Measurements from ENCODE around the gene SH3RF3. TPM values are rescaled to one million over a fixed set of nuclear protein-coding genes. Genes with fewer than 3 reads are reported as not detected.

Gene SH3RF3
- total RNA-seq, 1 experiment from 2014 or later = 4.9 TPM

DNA sequence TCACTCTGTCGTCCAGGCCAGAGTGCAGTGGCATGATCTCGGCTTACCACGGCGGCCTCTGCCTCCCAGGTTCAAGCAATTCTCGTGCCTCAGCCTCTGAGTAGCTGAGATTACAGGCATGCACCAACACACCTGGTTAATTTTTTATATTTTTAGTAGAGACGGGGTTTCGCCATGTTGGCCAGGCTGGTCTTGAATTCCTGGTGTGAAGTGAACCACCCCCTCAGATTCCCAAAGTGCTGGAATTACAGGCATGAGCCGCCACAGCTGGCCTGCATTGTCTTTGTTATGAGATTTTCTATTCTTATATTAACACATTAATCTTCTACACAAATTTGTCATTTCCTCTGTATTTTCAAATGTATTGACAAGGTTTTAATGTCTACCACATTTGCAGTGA lies 409.5 kb downstream of the SH3RF3 start:
- ATAC-seq = no peak
- no TSS peak for BruUV-seq (replicated peaks)
- no peak for DNase-seq (ENCODE audit: low read depth, low spot score)
- TF ChIP-seq POLR2AphosphoS5 (IDR thresholded peaks at IDR 0.05; ENCODE audit: low read depth, low read length) = no peak
- no peak overlapping the region for H3K27ac ChIP-seq (ENCODE audit: low read length)
- H3K36me3 ChIP-seq (ENCODE audit: control insufficient read depth, insufficient read depth, low read length) = no peaks in the 10 kb centered on the region
- no peaks in the 10 kb centered on the region for H3K9me3 ChIP-seq (ENCODE audit: control insufficient read depth, insufficient read depth, low read depth, low read length)
- no peaks in the 10 kb centered on the region for H3K27me3 ChIP-seq (ENCODE audit: control insufficient read depth, insufficient read depth, low read length)
- ChIA-PET POLR2A (no interaction called here), CTCF (no interaction called here)
- no peak overlapping the region for H3K4me3 ChIP-seq (ENCODE audit: low read depth in 2 of 2, low read length in 2 of 2)
- intact Hi-C loops (cut with micrococcal nuclease; ENCODE audit: unreplicated experiment) (no loop called here), in situ Hi-C loops (cut with HindIII; ENCODE audit: low pct_unique_long_range_greater_than_20kb, low sequenced_read_pairs) (no loop called here)
- no peaks in the 10 kb centered on the region for H3K4me1 ChIP-seq (ENCODE audit: control insufficient read depth, insufficient read depth, low read length)

DNA sequence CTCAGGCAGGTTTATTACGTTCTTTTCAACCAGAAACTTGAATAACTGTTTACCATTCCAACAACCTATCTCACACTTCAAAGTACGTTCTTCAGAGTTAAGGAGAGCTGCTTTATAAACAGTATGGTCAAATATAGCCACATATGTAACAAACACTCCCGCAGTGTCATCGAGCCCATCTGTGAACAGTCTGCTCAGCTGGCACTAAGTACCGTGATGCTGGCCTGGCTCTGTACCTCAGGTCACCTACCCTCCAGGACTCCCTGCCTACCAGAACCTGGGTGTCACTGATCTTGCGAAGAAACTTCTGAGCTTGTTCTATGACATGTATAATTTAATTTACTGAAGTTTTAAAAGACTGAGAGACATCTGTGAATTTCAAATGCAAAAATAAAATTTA lies 413.4 kb downstream of the SH3RF3 start:
- Histone ChIP-seq H3K4me1 (ENCODE audit: control insufficient read depth, insufficient read depth, low read length) (peaks cover 4% of the 10 kb centered on the region; the same call in 1 of the 2 replicates), H3K27me3 (ENCODE audit: control insufficient read depth, insufficient read depth, low read length) (no peaks in the 10 kb centered on the region), H3K9me3 (ENCODE audit: control insufficient read depth, insufficient read depth, low read depth, low read length) (no peaks in the 10 kb centered on the region), H3K27ac (ENCODE audit: low read length) (no peak overlapping the region), H3K4me3 (ENCODE audit: low read depth in 2 of 2, low read length in 2 of 2) (no peak overlapping the region), H3K36me3 (ENCODE audit: control insufficient read depth, insufficient read depth, low read length) (peaks cover 10% of the 10 kb centered on the region)
- TF ChIP-seq, protein P1, sequence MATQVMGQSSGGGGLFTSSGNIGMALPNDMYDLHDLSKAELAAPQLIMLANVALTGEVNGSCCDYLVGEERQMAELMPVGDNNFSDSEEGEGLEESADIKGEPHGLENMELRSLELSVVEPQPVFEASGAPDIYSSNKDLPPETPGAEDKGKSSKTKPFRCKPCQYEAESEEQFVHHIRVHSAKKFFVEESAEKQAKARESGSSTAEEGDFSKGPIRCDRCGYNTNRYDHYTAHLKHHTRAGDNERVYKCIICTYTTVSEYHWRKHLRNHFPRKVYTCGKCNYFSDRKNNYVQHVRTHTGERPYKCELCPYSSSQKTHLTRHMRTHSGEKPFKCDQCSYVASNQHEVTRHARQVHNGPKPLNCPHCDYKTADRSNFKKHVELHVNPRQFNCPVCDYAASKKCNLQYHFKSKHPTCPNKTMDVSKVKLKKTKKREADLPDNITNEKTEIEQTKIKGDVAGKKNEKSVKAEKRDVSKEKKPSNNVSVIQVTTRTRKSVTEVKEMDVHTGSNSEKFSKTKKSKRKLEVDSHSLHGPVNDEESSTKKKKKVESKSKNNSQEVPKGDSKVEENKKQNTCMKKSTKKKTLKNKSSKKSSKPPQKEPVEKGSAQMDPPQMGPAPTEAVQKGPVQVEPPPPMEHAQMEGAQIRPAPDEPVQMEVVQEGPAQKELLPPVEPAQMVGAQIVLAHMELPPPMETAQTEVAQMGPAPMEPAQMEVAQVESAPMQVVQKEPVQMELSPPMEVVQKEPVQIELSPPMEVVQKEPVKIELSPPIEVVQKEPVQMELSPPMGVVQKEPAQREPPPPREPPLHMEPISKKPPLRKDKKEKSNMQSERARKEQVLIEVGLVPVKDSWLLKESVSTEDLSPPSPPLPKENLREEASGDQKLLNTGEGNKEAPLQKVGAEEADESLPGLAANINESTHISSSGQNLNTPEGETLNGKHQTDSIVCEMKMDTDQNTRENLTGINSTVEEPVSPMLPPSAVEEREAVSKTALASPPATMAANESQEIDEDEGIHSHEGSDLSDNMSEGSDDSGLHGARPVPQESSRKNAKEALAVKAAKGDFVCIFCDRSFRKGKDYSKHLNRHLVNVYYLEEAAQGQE (IDR thresholded peaks at IDR 0.05; ENCODE audit: insufficient read depth in 1 of 2, low read depth in 2 of 2, low read length in 1 of 2) = no peak
- TF ChIP-seq SIN3A (IDR thresholded peaks at IDR 0.05; ENCODE audit: borderline replicate concordance, insufficient read depth, low read depth, low read length) (no peak), TCF7L2 (IDR thresholded peaks at IDR 0.05; ENCODE audit: low read depth, low read length) (no peak), POLR2AphosphoS5 (IDR thresholded peaks at IDR 0.05; ENCODE audit: low read depth, low read length) (no peak)
- TF ChIP-seq, protein P2, sequence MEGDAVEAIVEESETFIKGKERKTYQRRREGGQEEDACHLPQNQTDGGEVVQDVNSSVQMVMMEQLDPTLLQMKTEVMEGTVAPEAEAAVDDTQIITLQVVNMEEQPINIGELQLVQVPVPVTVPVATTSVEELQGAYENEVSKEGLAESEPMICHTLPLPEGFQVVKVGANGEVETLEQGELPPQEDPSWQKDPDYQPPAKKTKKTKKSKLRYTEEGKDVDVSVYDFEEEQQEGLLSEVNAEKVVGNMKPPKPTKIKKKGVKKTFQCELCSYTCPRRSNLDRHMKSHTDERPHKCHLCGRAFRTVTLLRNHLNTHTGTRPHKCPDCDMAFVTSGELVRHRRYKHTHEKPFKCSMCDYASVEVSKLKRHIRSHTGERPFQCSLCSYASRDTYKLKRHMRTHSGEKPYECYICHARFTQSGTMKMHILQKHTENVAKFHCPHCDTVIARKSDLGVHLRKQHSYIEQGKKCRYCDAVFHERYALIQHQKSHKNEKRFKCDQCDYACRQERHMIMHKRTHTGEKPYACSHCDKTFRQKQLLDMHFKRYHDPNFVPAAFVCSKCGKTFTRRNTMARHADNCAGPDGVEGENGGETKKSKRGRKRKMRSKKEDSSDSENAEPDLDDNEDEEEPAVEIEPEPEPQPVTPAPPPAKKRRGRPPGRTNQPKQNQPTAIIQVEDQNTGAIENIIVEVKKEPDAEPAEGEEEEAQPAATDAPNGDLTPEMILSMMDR (IDR thresholded peaks at IDR 0.05) = no peak
- intact Hi-C loops (cut with micrococcal nuclease; ENCODE audit: unreplicated experiment) (no loop called here), in situ Hi-C loops (cut with HindIII; ENCODE audit: low pct_unique_long_range_greater_than_20kb, low sequenced_read_pairs) (no loop called here)
- DNase-seq (ENCODE audit: low read depth, low spot score) (no peak), ATAC-seq (no peak)
- no TSS peak for BruUV-seq (replicated peaks)
- CTCF ChIA-PET = no interaction called here
- POLR2A ChIA-PET = interaction anchor here (0.9 kb wide), 2 partner anchors 18 to 118 kb away, joined by 3 to 4 read pairs; no protein-coding TSS in a partner anchor

DNA sequence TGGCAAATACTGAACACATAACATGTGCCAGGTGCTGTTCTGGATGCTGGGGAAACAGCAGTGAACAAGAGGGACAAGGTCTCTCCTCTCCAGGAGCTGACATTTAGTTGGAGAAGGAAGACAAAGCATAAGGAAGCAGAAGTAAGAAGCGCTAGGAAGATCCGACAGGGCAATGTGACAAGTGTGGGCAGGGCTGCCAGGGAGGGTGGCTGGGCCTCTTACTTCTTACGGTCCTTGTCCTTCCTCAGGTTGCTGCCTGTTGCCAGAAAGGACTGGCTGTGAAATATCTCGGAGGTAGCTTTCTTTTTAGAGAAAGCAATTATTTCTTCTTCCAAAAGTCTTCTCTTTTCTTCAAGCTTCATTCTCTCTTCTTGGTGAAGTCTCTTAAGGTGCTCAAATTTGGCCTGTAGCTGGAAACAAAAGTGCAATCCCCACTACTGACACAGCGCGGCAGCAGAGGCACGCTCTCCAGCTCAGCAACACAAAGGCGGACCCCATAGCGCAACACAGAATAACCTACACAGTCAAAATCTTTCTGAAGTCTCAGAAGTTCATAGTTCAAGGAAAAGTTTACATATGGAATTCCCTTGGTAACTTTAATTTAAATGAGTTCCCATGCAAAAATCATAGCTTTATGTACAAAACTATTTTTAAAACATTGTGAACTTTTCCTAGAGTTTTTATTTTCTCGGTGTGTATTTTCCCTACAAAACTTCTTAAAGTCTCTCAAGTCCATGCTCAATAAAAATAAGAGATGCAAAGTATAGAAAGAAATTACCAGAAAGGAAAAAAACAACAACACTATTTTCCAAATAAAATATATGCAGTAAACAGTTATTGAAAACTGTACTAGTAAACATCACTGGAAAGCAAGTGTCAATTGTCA lies 417.1 kb downstream of the SH3RF3 start:
- no TSS peak for BruUV-seq (replicated peaks)
- Histone ChIP-seq H3K9me3 (ENCODE audit: control insufficient read depth, insufficient read depth, low read depth, low read length) (no peaks in the 10 kb centered on the region), H3K4me3 (ENCODE audit: low read depth in 2 of 2, low read length in 2 of 2) (no peak overlapping the region), H3K27me3 (ENCODE audit: control insufficient read depth, insufficient read depth, low read length) (no peaks in the 10 kb centered on the region), H3K27ac (ENCODE audit: low read length) (no peak overlapping the region), H3K36me3 (ENCODE audit: control insufficient read depth, insufficient read depth, low read length) (peaks cover 10% of the 10 kb centered on the region), H3K4me1 (ENCODE audit: control insufficient read depth, insufficient read depth, low read length) (peaks cover 4% of the 10 kb centered on the region; the same call in 1 of the 2 replicates)
- POLR2A ChIA-PET = interaction anchor here (0.7 kb wide), 1 partner anchor 64 kb away, joined by 6 read pairs; no protein-coding TSS in a partner anchor
- intact Hi-C loops (cut with micrococcal nuclease; ENCODE audit: unreplicated experiment) = loop anchor here (2.0 to 5.0 kb wide), 2 partner anchors 51 to 169 kb away; no protein-coding TSS in a partner anchor
- TF ChIP-seq POLR2AphosphoS5 (IDR thresholded peaks at IDR 0.05; ENCODE audit: low read depth, low read length) = no peak
- TF ChIP-seq, protein P2 (IDR thresholded peaks at IDR 0.05) = peak; percentile 98
- TF ChIP-seq, protein P1 (IDR thresholded peaks at IDR 0.05; ENCODE audit: insufficient read depth in 1 of 2, low read depth in 2 of 2, low read length in 1 of 2) = no peak
- no peak for TF ChIP-seq TCF7L2 (IDR thresholded peaks at IDR 0.05; ENCODE audit: low read depth, low read length)
- no peak for TF ChIP-seq SIN3A (IDR thresholded peaks at IDR 0.05; ENCODE audit: borderline replicate concordance, insufficient read depth, low read depth, low read length)
- CTCF ChIA-PET = interaction anchor here (0.7 to 2.4 kb wide), 7 partner anchors 12 to 190 kb away, joined by 3 to 16 read pairs (median 5); no protein-coding TSS in a partner anchor
- DNase-seq (ENCODE audit: low read depth, low spot score) = no peak
- ATAC-seq = peak; percentile 92
- in situ Hi-C loops (cut with HindIII; ENCODE audit: low pct_unique_long_range_greater_than_20kb, low sequenced_read_pairs) = no loop called here

All from Panc1 (cell line).